HG03097 (cell line): Measurements from ENCODE around the gene LAMC2.

Experiments
- ATAC-seq: cut with Tn5 transposase; IDR thresholded peaks from one replicate; pipeline ENCODE4 v1.9.1; 2021; ENCODE audit not compliant: unreplicated experiment, low FRiP score

The LAMC2 gene

DNA sequence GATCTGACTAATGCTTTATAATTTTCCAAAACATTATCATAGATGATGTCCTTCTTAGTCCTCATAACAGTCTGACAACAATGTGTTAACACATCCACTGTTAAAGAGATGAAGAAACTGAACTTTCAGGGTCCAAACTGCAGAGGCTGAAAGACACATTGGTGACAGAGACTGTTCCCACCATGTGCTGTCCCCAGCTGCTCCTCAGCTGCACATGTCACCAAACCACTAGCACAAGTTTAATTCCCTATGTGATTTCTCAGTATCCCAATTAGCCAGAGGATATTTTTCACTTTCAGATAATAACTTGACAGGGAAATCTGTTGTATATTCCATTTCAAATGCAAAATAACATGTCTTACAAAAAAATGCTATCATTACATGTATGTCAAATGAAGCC, 24.6 kb downstream of the LAMC2 start:
- no peak for ATAC-seq

- no peak for ATAC-seq
These were observed 26.8 kb downstream of the LAMC2 start for GRCh38 chr1:183212870-183213269.

DNA sequence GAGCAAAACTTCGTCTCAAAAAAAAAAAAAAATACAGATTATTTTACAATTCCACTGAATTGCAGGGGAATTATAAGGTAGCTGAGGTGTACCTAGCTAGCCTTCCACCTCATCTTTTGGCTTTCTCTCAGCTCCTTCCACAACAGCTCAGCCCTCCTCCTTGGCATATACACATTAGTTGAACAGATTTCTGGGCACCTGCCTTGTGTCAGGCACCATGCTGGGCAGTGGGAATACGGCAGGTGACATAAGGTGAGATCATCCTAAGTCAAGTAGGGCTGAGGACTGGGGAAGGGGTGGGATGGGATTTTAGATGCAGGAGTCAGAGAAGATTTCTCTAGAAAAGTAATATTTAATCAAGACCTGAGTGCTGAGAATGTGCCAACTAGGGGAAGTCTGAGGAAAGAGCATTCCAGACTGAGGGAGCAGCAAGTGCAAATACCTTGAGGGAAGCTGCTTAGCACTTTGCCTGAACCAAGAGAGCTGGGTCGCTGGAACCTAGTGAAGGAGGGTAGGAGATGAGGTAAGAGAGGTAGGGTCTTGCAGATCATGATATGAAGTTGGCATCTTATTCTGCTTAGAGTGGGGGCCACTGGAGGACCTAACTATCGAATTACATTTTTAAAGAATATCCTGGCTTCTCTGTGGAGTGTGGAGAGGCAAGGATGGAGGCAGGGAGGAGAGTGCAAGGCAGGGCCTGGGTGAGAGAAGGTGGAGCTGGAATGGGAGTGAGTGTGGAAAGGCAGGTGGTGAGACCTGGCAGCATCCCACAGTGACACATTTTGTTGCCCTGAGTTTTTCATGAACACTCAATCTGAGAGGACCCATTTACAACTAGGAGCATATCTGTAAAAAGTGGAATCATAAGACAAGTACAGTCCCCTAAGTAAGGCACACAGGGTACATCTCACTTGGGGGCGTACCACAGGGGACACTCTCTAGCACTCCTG, 28.2 kb downstream of the LAMC2 start:
- ATAC-seq = no peak

- ATAC-seq = no peak
These were observed 29.1 kb downstream of the LAMC2 start for GRCh38 chr1:183215076-183215720.

DNA sequence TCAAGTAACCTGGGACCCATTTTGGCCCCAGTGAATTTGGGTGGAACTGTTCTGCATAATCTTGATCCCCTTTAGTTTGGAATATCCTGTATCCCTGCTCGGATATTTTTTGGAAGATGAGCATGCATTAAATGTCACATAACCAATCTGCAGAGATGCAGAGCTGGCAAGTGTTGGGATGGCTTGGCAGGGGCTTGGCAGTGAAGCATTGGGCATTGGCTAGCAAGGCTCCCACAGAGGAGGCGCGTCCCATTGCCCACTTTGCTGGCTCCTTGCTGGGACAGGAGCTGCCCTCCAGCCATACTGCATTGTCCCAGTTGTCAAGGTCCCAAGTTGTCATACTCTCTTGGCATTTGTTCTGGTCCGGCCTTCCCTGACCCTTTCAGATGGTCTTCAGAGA, 29.9 kb downstream of the LAMC2 start:
- ATAC-seq = no peak

DNA sequence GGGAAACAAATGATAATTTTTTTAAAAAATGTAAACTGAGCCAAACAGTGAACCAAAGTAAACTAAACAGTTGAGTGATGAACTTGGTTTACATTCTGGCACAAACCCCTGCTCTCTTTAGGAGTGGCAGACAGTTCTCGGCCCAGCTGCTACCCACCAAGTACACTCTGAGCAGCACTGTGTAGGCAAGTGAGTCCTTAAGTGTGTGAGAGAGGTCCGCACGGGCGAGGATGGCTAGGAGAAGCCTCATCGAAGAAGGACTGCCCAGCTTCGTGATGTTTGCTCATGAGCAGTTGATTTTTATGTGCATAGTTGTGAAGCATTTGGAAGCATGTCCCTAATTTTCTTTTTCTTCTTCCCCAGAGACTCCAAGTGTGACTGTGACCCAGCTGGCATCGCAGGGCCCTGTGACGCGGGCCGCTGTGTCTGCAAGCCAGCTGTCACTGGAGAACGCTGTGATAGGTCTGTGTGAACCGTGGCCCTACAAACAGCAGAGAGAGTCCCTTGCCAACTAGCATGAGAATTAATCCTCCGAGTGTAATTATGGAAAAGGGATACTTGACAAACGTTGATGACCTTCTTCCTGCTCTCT, 32.1 kb downstream of the LAMC2 start:
- ATAC-seq = no peak

GRCh38 chr1:183218971-183219615, 33.0 kb downstream of the LAMC2 start:
- no peak for ATAC-seq

GRCh38 chr1:183219616-183220009, 33.5 kb downstream of the LAMC2 start:
- ATAC-seq = no peak

DNA sequence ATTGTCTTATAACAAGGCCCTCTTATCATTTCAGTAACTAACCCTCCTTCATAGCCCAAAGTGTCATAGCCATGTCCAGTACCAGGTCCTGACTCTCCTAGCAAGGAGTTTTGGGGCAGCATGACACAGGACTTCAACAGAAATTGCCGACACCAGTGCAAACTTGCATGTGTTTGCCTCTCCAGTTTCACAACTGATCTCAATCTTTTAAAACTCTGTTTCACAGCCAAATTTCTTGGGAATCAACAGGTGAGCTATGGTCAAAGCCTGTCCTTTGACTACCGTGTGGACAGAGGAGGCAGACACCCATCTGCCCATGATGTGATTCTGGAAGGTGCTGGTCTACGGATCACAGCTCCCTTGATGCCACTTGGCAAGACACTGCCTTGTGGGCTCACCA, 36.8 kb downstream of the LAMC2 start:
- ATAC-seq = no peak

- ATAC-seq = no peak
These were observed 37.4 kb downstream of the LAMC2 start for GRCh38 chr1:183223467-183223866.

DNA sequence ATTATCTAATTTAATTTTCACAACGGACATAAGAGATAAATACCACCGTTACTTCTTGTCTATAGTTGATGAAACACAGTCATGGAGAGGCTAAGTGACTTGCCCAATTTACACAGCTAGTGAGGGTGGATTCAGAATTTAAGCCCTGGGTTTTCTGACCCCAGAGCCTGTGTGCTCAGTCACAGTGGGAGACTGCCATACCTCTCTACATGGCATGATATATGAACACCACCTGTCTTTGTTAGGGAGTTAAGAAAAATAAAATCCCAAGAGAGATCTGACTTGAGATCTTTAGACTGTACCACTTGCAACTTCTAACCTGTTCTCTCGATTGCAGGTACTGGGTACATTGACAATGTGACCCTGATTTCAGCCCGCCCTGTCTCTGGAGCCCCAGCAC, 40.3 kb downstream of the LAMC2 start:
- no peak for ATAC-seq

GRCh38 chr1:183226963-183227362, 40.9 kb downstream of the LAMC2 start:
- no peak for ATAC-seq

DNA sequence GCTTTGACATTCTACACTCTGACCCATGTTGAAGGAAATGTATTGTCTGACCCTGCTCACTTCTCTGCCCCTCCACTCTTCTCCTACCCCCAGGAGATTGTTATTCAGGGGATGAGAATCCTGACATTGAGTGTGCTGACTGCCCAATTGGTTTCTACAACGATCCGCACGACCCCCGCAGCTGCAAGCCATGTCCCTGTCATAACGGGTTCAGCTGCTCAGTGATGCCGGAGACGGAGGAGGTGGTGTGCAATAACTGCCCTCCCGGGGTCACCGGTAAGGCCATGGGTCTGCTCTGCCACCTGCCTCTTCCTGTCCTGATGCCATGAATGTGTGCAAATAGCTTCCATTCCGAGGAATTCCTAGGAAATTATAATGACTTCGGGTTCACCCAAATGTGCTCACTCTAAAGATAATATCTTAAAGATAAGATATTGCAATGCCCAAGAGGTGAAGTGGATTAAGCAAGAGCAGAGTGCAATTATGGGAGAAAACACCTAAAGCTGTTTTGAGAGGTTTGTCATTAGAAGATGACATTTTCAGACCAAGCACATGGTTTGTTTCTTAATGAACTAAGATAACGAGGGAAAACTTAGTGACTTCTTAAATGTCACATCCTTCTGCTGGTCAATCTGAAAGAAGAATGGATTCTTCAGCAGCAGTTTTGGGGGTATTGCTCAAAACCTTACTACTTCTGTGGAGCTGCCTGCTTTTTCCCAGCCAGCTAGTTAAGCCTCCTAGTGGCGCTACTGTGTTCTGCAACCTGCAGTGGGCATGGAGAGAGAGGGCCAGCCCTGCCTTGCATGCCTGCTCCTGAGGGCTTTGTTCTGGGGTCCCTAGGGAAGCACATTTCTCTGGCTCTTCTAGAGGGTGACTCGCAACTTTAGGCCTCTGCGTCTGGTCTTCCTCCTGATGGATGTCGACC, 41.6 kb downstream of the LAMC2 start:
- ATAC-seq = no peak

DNA sequence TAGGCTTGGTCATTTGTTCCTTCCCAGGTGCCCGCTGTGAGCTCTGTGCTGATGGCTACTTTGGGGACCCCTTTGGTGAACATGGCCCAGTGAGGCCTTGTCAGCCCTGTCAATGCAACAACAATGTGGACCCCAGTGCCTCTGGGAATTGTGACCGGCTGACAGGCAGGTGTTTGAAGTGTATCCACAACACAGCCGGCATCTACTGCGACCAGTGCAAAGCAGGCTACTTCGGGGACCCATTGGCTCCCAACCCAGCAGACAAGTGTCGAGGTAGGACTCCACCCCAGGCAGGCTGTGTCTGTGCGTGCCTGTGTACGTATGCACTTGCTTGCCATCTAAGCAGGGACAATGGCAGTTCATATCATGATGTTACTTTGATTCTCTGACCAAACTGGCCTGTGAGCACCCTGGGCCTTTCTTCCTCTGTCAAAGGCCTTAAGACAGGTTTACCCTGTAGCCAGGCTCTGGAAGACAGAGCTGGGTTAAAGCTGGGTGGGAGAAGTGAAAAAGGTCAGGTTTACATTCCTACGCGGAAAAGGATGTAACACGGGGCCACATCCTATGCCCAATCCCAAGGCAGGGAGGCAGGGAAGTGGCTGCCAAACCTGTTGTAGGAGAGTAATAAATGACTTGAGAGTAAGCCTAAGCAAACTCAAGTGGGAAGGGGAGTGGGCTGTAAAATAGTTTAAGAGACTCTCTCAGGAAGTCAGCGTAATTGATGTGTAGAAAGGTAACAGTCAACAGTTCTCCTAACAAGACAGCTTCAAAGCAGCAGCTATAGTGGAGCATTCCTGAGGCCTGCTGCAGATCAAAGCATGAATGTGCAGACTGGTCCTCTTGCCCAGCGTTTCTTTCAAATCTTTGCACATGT, 42.5 kb downstream of the LAMC2 start:
- no peak for ATAC-seq

DNA sequence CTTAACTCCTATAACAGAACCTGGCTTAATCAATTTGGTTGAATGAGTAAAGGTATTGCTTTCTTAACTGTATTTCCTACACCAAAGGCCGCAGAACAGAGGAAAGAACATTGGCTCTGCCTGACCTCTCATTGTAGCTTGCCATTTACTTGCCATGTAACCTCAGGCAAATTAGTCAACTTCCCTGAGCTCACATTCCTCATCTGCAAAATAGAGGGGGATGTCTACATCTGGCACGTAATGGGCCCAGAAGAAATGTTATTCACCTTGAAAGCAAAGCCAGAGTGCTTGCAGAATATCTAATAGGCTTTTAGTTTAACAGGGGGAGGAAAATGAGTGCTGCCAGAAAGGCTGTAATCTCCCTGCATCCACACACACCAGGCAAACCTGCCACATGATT, 44.3 kb downstream of the LAMC2 start:
- ATAC-seq = no peak

GRCh38 chr1:183231545-183231944, 45.5 kb downstream of the LAMC2 start:
- ATAC-seq = no peak

- ATAC-seq = no peak
These were observed 47.0 kb downstream of the LAMC2 start for GRCh38 chr1:183233113-183233512.

- ATAC-seq = no peak
These were observed 48.8 kb downstream of the LAMC2 start for GRCh38 chr1:183234660-183235476.
